ENCODE data around the gene TAX1BP1. TPM values are rescaled to one million over a fixed set of nuclear protein-coding genes. Genes with fewer than 3 reads are reported as not detected.

TAX1BP1 gene
- polyA plus RNA-seq, 1 donor (not counting 4 experiments of a cell fraction or from before 2014, with no cell fraction given), result 102 TPM

GRCh38 chr7:27767374-27767773 is 27.4 kb downstream of the TAX1BP1 start:
- no peak for DNase-seq (ENCODE audit: low read depth, low spot score)
- no peak overlapping the region for H2AFZ ChIP-seq (ENCODE audit: control insufficient read depth, low read length)
- no peak overlapping the region for H3K27ac ChIP-seq (ENCODE audit: control insufficient read depth, insufficient read depth, low read length)
- no peak overlapping the region for H3K4me2 ChIP-seq (ENCODE audit: control insufficient read depth, extremely low read depth, insufficient read depth, low read depth, low read length)
- H3K4me1 ChIP-seq (ENCODE audit: control insufficient read depth, extremely low read depth, insufficient read depth, low read length), result peaks cover 16% of the 10 kb centered on the region
- no peaks in the 10 kb centered on the region for H3K27me3 ChIP-seq (ENCODE audit: control insufficient read depth, extremely low read depth, insufficient read depth, low read length)
- H3K9ac ChIP-seq (ENCODE audit: control insufficient read depth, extremely low read depth, insufficient read depth, low read length), result no peak overlapping the region
- no peaks in the 10 kb centered on the region for H4K20me1 ChIP-seq (ENCODE audit: control insufficient read depth, extremely low read depth, insufficient read depth, low read length)
- H3K36me3 ChIP-seq (ENCODE audit: control insufficient read depth in 2 of 2, extremely low read depth in 1 of 2, insufficient read depth in 2 of 2, low read length in 2 of 2), result peaks cover 0 to 2% of the 10 kb centered on the region in 2 experiments
- TF ChIP-seq EZH2 (IDR thresholded peaks at IDR 0.05; ENCODE audit: low read length), result no peak
- no peak for TF ChIP-seq CTCF (optimal IDR thresholded peaks at IDR 0.05 in 1 of 3, IDR thresholded peaks at IDR 0.05 in 1 of 3, conservative IDR thresholded peaks at IDR 0.05 in 1 of 3; ENCODE audit: extremely low read depth in 1 of 3, insufficient read depth in 2 of 3, low read length in 3 of 3)
- H3K9me3 ChIP-seq (ENCODE audit: control insufficient read depth, low read depth, low read length), result no peaks in the 10 kb centered on the region
- H3K79me2 ChIP-seq (ENCODE audit: control insufficient read depth, insufficient read depth, low read length), result peaks cover 14% of the 10 kb centered on the region
- FAIRE-seq, result no peak
- dilution Hi-C loops (cut with MboI; ENCODE audit: extremely low pct_ligation_motif_present, low sequenced_read_pairs), result no loop called here
- H3K4me3 ChIP-seq (ENCODE audit: control insufficient read depth in 2 of 3, extremely low read depth in 1 of 3, insufficient read depth in 2 of 3, low read depth in 1 of 3, low read length in 3 of 3), result no peak overlapping the region
- no peaks in the 10 kb centered on the region for H3K9me1 ChIP-seq (ENCODE audit: control insufficient read depth, extremely low read depth, insufficient read depth, low read length)

DNA sequence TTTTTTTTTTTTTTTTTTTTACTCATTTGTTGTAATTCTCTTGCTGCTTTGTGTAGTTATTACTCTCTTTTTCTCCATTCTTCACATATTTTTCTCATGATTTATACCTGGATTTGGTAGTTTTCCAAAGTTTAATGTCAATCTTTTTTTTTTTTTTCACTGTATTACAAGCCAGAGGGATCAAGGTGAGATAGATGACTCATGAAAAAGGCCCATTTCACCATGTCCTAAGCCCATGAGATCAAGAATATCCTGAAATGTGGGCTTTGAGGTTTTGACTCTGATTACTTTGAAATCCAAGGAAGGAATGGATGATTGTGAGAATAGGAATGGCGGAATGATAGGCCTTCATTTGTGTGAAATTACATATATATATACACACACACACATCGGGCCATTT is 31.1 kb downstream of the TAX1BP1 start:
- dilution Hi-C loops (cut with MboI; ENCODE audit: extremely low pct_ligation_motif_present, low sequenced_read_pairs), result no loop called here
- peak overlapping the region; percentile 30 for H3K4me2 ChIP-seq (ENCODE audit: control insufficient read depth, extremely low read depth, insufficient read depth, low read depth, low read length)

More for the DNA sequence above, 31.1 kb downstream of the TAX1BP1 start:
- Histone ChIP-seq H3K36me3 (ENCODE audit: control insufficient read depth in 2 of 2, extremely low read depth in 1 of 2, insufficient read depth in 2 of 2, low read length in 2 of 2) (peaks cover 0 to 2% of the 10 kb centered on the region in 2 experiments), H3K9ac (ENCODE audit: control insufficient read depth, extremely low read depth, insufficient read depth, low read length) (no peak overlapping the region), H3K4me3 (ENCODE audit: control insufficient read depth in 2 of 3, extremely low read depth in 1 of 3, insufficient read depth in 2 of 3, low read depth in 1 of 3, low read length in 3 of 3) (no peak overlapping the region), H2AFZ (ENCODE audit: control insufficient read depth, low read length) (no peak overlapping the region), H3K79me2 (ENCODE audit: control insufficient read depth, insufficient read depth, low read length) (peaks cover 2% of the 10 kb centered on the region), H4K20me1 (ENCODE audit: control insufficient read depth, extremely low read depth, insufficient read depth, low read length) (no peaks in the 10 kb centered on the region), H3K4me1 (ENCODE audit: control insufficient read depth, extremely low read depth, insufficient read depth, low read length) (peaks cover 16% of the 10 kb centered on the region), H3K9me3 (ENCODE audit: control insufficient read depth, low read depth, low read length) (no peaks in the 10 kb centered on the region), H3K9me1 (ENCODE audit: control insufficient read depth, extremely low read depth, insufficient read depth, low read length) (no peaks in the 10 kb centered on the region), H3K27ac (ENCODE audit: control insufficient read depth, insufficient read depth, low read length) (peak overlapping the region; percentile 1), H3K27me3 (ENCODE audit: control insufficient read depth, extremely low read depth, insufficient read depth, low read length) (no peaks in the 10 kb centered on the region)
- TF ChIP-seq EZH2 (IDR thresholded peaks at IDR 0.05; ENCODE audit: low read length) (no peak), CTCF (optimal IDR thresholded peaks at IDR 0.05 in 1 of 3, IDR thresholded peaks at IDR 0.05 in 1 of 3, conservative IDR thresholded peaks at IDR 0.05 in 1 of 3; ENCODE audit: extremely low read depth in 1 of 3, insufficient read depth in 2 of 3, low read length in 3 of 3) (no peak)
- no peak for FAIRE-seq
- no peak for DNase-seq (ENCODE audit: low read depth, low spot score)
